H1 (cell line): ENCODE results near the gene FUBP3. TPM values are rescaled to one million over a fixed set of nuclear protein-coding genes. Genes with fewer than 3 reads are reported as not detected.

ENCODE experiments used
- CTCF ChIA-PET: fragments of 300-600 bp; sonication (Branson Sonifier 250); formaldehyde crosslinking; loops from one replicate; lab custom pipeline; 2021; ENCODE audit not compliant: partially characterized antibody; lab: Charles Lee
- POLR2A ChIA-PET: fragments of 300-600 bp; sonication (Branson Sonifier 250); formaldehyde crosslinking; loops from one replicate; lab custom pipeline; 2021; ENCODE audit warnings: inconsistent platforms; ENCODE audit not compliant: partially characterized antibody; lab: Charles Lee
- DNase-seq, 2 experiments: peaks; one replicate each; pipeline versions ENCODE4 v3.0.0 to v3.0.0-alpha.2; 2010 to 2022; ENCODE audit warnings: low spot score in 2 of 2, low read depth in 1 of 2, mixed read lengths in 1 of 2
- FAIRE-seq: peaks from 2 replicates; lab custom pipeline; 2011; peaks lifted over from hg19 to GRCh38; lab: Jason Lieb, UNC
- H2AFZ ChIP-seq: 2 replicates; pipeline ENCODE4 v1.8.1; 2012; ENCODE audit warnings: low read length, inconsistent platforms
- H2AK5ac ChIP-seq: 2 replicates; pipeline ENCODE4 v1.6.1; 2013; ENCODE audit warnings: low read depth, low read length
- H2BK120ac ChIP-seq: replicated peaks from 2 replicates; pipeline ENCODE3; 2013; ENCODE audit warnings: low read depth, low read length, inconsistent platforms
- H2BK12ac ChIP-seq: 2 replicates; pipeline ENCODE4 v1.6.1; 2013; ENCODE audit warnings: low read depth, low read length
- H2BK15ac ChIP-seq: 2 replicates; pipeline ENCODE4 v1.6.1; 2013; ENCODE audit warnings: low read length
- H2BK20ac ChIP-seq: 2 replicates; pipeline ENCODE4 v1.6.1; 2013; ENCODE audit warnings: low read length
- H2BK5ac ChIP-seq: 2 replicates; pipeline ENCODE4 v1.6.1; 2013; ENCODE audit warnings: low read depth, low read length
- H3K14ac ChIP-seq: 2 replicates; pipeline ENCODE4 v1.6.1; 2013; ENCODE audit warnings: inconsistent platforms; ENCODE audit not compliant: insufficient read length
- H3K18ac ChIP-seq: 2 replicates; pipeline ENCODE4 v1.6.1; 2013; ENCODE audit warnings: low read length; ENCODE audit errors: extremely low read depth
- H3K23ac ChIP-seq: 2 replicates; pipeline ENCODE4 v1.6.1; 2013; ENCODE audit warnings: inconsistent platforms; ENCODE audit not compliant: insufficient read length
- H3K23me2 ChIP-seq: 2 replicates; pipeline ENCODE4 v1.6.1; 2013; ENCODE audit warnings: low read depth, low read length
- H3K27ac ChIP-seq: 2 replicates; pipeline ENCODE4 v1.6.1; 2011; ENCODE audit warnings: low read depth, low read length, inconsistent platforms
- H3K27me3 ChIP-seq, 4 experiments: replicated peaks in 1 of 4; 1 replicate in 1 of 4; 2 replicates in 3 of 4; pipeline versions ENCODE4 v1.6.1 to v1.8.1; 2011 to 2013; ENCODE audit warnings: low read length in 3 of 4, mild to moderate bottlenecking in 3 of 4, inconsistent platforms in 2 of 4, mixed read lengths in 2 of 4, moderate library complexity in 1 of 4; ENCODE audit not compliant: control insufficient read depth in 3 of 4, insufficient read depth in 3 of 4; ENCODE audit errors: extremely low read depth in 1 of 4
- H3K36me3 ChIP-seq, 4 experiments: 2 replicates each; pipeline versions ENCODE4 v1.6.1 to v1.8.1; 2011 to 2013; ENCODE audit warnings: mild to moderate bottlenecking in 4 of 4, low read length in 3 of 4, moderate library complexity in 2 of 4, control low read depth in 1 of 4, inconsistent platforms in 1 of 4; ENCODE audit not compliant: insufficient read depth in 4 of 4, control insufficient read depth in 2 of 4
- H3K4ac ChIP-seq: replicated peaks from 2 replicates; pipeline ENCODE3; 2013; ENCODE audit warnings: low read length, low read depth, mixed read lengths, inconsistent platforms; ENCODE audit not compliant: insufficient read length
- H3K4me1 ChIP-seq, 4 experiments: replicated peaks in 1 of 4; 1 replicate in 1 of 4; 2 replicates in 3 of 4; pipeline versions ENCODE4 v1.6.1 to v1.8.1; 2011 to 2013; ENCODE audit warnings: low read length in 3 of 4, inconsistent platforms in 2 of 4, mixed read lengths in 1 of 4; ENCODE audit not compliant: insufficient read depth in 4 of 4, control insufficient read depth in 3 of 4
- H3K4me2 ChIP-seq, 2 experiments: 2 replicates each; pipeline versions ENCODE4 v1.6.1 to v1.8.1; 2011 to 2013; ENCODE audit warnings: low read depth in 2 of 2, low read length in 2 of 2, control low read depth in 1 of 2, inconsistent platforms in 1 of 2, mild to moderate bottlenecking in 1 of 2; ENCODE audit not compliant: insufficient read depth in 1 of 2
- H3K4me3 ChIP-seq, 4 experiments: fragments of 200-600, 300-600 bp in 1 of 4; sonication (generic), shearing (Covaris generic), sonication (Bioruptor Twin) in 1 of 4; 2 replicates each; pipeline versions ENCODE4 v1.5.1 to v1.8.1; 2011 to 2016; ENCODE audit warnings: low read length in 4 of 4, low read depth in 3 of 4, control low read depth in 2 of 4, inconsistent platforms in 2 of 4, mild to moderate bottlenecking in 2 of 4, mixed read lengths in 1 of 4, moderate library complexity in 1 of 4; ENCODE audit not compliant: insufficient read depth in 2 of 4; ENCODE audit errors: extremely low read depth in 1 of 4
- H3K56ac ChIP-seq: replicated peaks from 2 replicates; pipeline ENCODE3; 2013; ENCODE audit warnings: low read depth, mild to moderate bottlenecking, mixed read lengths, low read length, inconsistent platforms; ENCODE audit not compliant: insufficient read length
- H3K79me1 ChIP-seq: 2 replicates; pipeline ENCODE4 v1.6.1; 2013; ENCODE audit warnings: low read depth, low read length, control low read depth
- H3K79me2 ChIP-seq, 2 experiments: 2 replicates each; pipeline versions ENCODE4 v1.6.1 to v1.8.1; 2012 to 2013; ENCODE audit warnings: low read length in 2 of 2, mild to moderate bottlenecking in 2 of 2, inconsistent platforms in 1 of 2; ENCODE audit not compliant: insufficient read depth in 2 of 2, control insufficient read depth in 1 of 2
- H3K9ac ChIP-seq, 4 experiments: replicated peaks in 1 of 4; 1 replicate in 1 of 4; 2 replicates in 3 of 4; pipeline versions ENCODE4 v1.6.1 to v1.8.1; 2011 to 2013; ENCODE audit warnings: low read depth in 3 of 4, low read length in 3 of 4, control low read depth in 2 of 4, mild to moderate bottlenecking in 2 of 4, moderate library complexity in 2 of 4, inconsistent platforms in 1 of 4; ENCODE audit errors: extremely low read depth in 1 of 4
- H3K9me3 ChIP-seq, 2 experiments: 2 replicates each; pipeline versions ENCODE4 v1.6.1 to v1.8.1; 2012 to 2013; ENCODE audit warnings: mild to moderate bottlenecking in 2 of 2, moderate library complexity in 2 of 2, control low read depth in 1 of 2, inconsistent platforms in 1 of 2, low read depth in 1 of 2, low read length in 1 of 2, mixed read lengths in 1 of 2; ENCODE audit not compliant: insufficient read depth in 2 of 2
- H4K20me1 ChIP-seq, 2 experiments: replicated peaks in 1 of 2; 2 replicates each; pipeline versions ENCODE3 to v1.8.1; 2011 to 2013; ENCODE audit warnings: inconsistent platforms in 2 of 2, low read length in 2 of 2, mild to moderate bottlenecking in 1 of 2; ENCODE audit not compliant: insufficient read depth in 2 of 2, control insufficient read depth in 1 of 2
- H4K5ac ChIP-seq: 2 replicates; pipeline ENCODE4 v1.6.1; 2013; ENCODE audit warnings: low read length, low read depth, mixed read lengths, inconsistent platforms; ENCODE audit not compliant: insufficient read length
- H4K8ac ChIP-seq: 2 replicates; pipeline ENCODE4 v1.8.0; 2013; ENCODE audit warnings: mild to moderate bottlenecking, moderate library complexity, low read length, inconsistent platforms; ENCODE audit not compliant: insufficient read depth; ENCODE audit errors: extremely low read depth
- H4K91ac ChIP-seq: replicated peaks from 2 replicates; pipeline ENCODE3; 2013; ENCODE audit warnings: low read length, mixed read lengths, inconsistent platforms; ENCODE audit not compliant: insufficient read length
- BCL11A ChIP-seq, 2 experiments: IDR thresholded peaks; one replicate each; pipeline ENCODE4 v1.6.1; 2011; ENCODE audit warnings: low read depth in 2 of 2, low read length in 2 of 2, mild to moderate bottlenecking in 2 of 2
- BRCA1 ChIP-seq: IDR thresholded peaks from 2 replicates; pipeline ENCODE4 v1.6.1; 2012; ENCODE audit warnings: low read depth, low read length, improper control_type of control experiment
- CBX8 ChIP-seq: fragments of 300-800, 300-1000 bp; sonication (generic); IDR thresholded peaks from 2 replicates; pipeline ENCODE4 v1.7.1; 2016; ENCODE audit warnings: low read depth, low read length, borderline replicate concordance
- CEBPB ChIP-seq: IDR thresholded peaks from 2 replicates; pipeline ENCODE4 v1.6.1; 2012; ENCODE audit warnings: low read depth, low read length
- CTBP2 ChIP-seq: IDR thresholded peaks from 2 replicates; pipeline ENCODE4 v1.7.0; 2011; ENCODE audit warnings: borderline replicate concordance, mild to moderate bottlenecking, moderate library complexity, mixed read lengths, low read length; ENCODE audit not compliant: insufficient read depth, insufficient read length
- EP300 ChIP-seq, 2 experiments: IDR thresholded peaks; 1 replicate in 1 of 2; 2 replicates in 1 of 2; pipeline ENCODE4 v1.6.1; 2011 to 2012; ENCODE audit warnings: low read depth in 2 of 2, low read length in 2 of 2, mild to moderate bottlenecking in 2 of 2, borderline replicate concordance in 1 of 2, inconsistent platforms in 1 of 2, moderate library complexity in 1 of 2
- EZH2 ChIP-seq: fragments of 200-600 bp; sonication (generic); IDR thresholded peaks from 2 replicates; pipeline ENCODE4 v1.7.1; 2012; ENCODE audit warnings: low read depth, mild to moderate bottlenecking, moderate library complexity, low read length, inconsistent platforms; ENCODE audit not compliant: severe bottlenecking
- FOSL1 ChIP-seq: IDR thresholded peaks from 2 replicates; pipeline ENCODE4 v1.6.1; 2011; ENCODE audit warnings: mild to moderate bottlenecking, low read depth, low read length, moderate library complexity; ENCODE audit not compliant: insufficient read depth
- GABPA ChIP-seq: IDR thresholded peaks from 2 replicates; pipeline ENCODE4 v1.6.1; 2011; ENCODE audit warnings: mild to moderate bottlenecking, low read length, moderate library complexity, borderline replicate concordance; ENCODE audit not compliant: insufficient read depth
- HDAC6 ChIP-seq: IDR thresholded peaks from one replicate; pipeline ENCODE4 v1.7.1; 2012; ENCODE audit warnings: low read depth, mild to moderate bottlenecking, inconsistent platforms, low read length, moderate library complexity
- JUND ChIP-seq: IDR thresholded peaks from 2 replicates; pipeline ENCODE4 v1.6.1; 2011; ENCODE audit warnings: mild to moderate bottlenecking, improper control_type of control experiment, low read length
- MAFK ChIP-seq: IDR thresholded peaks from 2 replicates; pipeline ENCODE4 v1.6.1; 2012; ENCODE audit warnings: low read depth, mild to moderate bottlenecking, improper control_type of control experiment, low read length
- SP4 ChIP-seq: IDR thresholded peaks from 2 replicates; pipeline ENCODE4 v1.6.1; 2012; ENCODE audit warnings: low read length, inconsistent platforms
- WGBS, 2 experiments: shearing (Covaris generic) in 1 of 2; methylation state at CpG; one replicate each; pipeline versions ENCODE4 v1.1.6 to v1.1.7; 2013 to 2015; ENCODE audit warnings: low lambda C conversion rate in 2 of 2, mixed read lengths in 2 of 2, inconsistent platforms in 1 of 2, low coverage in 1 of 2, missing lambda C conversion rate in 1 of 2; ENCODE audit not compliant: insufficient replicate concordance in 2 of 2, insufficient coverage in 1 of 2, insufficient read length in 1 of 2; ENCODE audit errors: extremely low coverage in 1 of 2, missing lambda C conversion rate in 1 of 2; 5-methylcytosine and 5-hydroxymethylcytosine counted together
- polyA plus RNA-seq, 7 experiments: library from polyadenylated mRNA; depleted of rRNA in 3 of 7; stranded (reverse) in 5 of 7; unstranded in 2 of 7; fragments of >200 nt in 5 of 7; fragments of 200-250 nt in 2 of 7; gene quantifications; 1 replicate in 5 of 7; 2 replicates in 1 of 7; 4 replicates in 1 of 7; pipeline versions ENCODE4 v1.2.1 to v1.2.3, GENCODE V29; 2011 to 2013; ENCODE audit warnings: missing spikeins in 2 of 7, mixed read lengths in 2 of 7
- total RNA-seq: library from RNA; stranded (reverse); fragmentation: NEBNext Ultra II Directional; extraction: Animal tissue kit (Norgen Biotek cat#: 25700); gene quantifications from 2 replicates; pipeline ENCODE4 v1.2.1, GENCODE V29; 2021
- TF ChIP-seq, protein P1 (sequence below): IDR thresholded peaks from 2 replicates; pipeline ENCODE4 v1.6.1; 2012; ENCODE audit warnings: inconsistent platforms

The FUBP3 gene
- total and polyA plus RNA-seq, 2 of the 8 experiments (the other 6 are each of a cell fraction or from before 2014, with no cell fraction given) = 23.7 to 76.4 TPM

DNA sequence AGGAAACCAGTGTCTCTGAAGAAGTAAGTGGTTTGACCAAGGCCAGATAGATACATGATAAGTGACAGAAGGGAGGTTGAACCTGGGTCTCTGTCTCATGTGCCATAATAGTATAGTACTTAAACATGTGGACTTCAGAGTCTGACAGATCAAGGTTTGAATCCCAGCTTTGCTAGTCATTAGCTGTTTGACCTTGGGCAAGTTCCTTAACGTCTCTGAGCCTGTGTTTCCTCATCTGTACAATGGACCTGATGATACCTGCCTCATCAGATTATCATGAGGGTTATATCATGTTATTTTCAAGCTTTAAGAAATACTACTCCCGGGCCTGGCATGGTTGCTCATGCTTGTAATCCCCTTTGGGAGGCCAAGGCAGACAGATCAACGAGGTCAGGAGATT lies 24.9 kb downstream of the FUBP3 start:
- Histone ChIP-seq H3K18ac (no peak overlapping the region), H3K4me1 (peaks cover 2 to 6% (median 4%) of the 10 kb centered on the region in 4 experiments; a peak in 6 of 7 replicates), H3K4me3 (no peak overlapping the region), H4K8ac (no peak overlapping the region; the same call in 1 of the 2 replicates), H3K79me2 (peaks cover 0 to 23% of the 10 kb centered on the region in 2 experiments; a peak in 2 of 4 replicates), H3K79me1 (peaks cover 5% of the 10 kb centered on the region), H3K27ac (no peak overlapping the region), H3K4me2 (no peak overlapping the region), H3K27me3 (no peaks in the 10 kb centered on the region), H3K56ac (no peak overlapping the region), H3K14ac (no peak overlapping the region), H2BK12ac (no peak overlapping the region), H4K5ac (no peak overlapping the region), H4K20me1 (peaks cover 6 to 9% of the 10 kb centered on the region in 2 experiments), H2AK5ac (no peak overlapping the region), H2BK5ac (no peak overlapping the region), H3K4ac (no peak overlapping the region), H3K23ac (no peak overlapping the region), H2AFZ (no peak overlapping the region), H3K9ac (no peak overlapping the region), H3K9me3 (no peaks in the 10 kb centered on the region), H2BK15ac (no peak overlapping the region), H2BK20ac (no peak overlapping the region), H4K91ac (no peak overlapping the region), H3K36me3 (peaks cover 0 to 39% (median 6%) of the 10 kb centered on the region in 4 experiments; a peak in 5 of 8 replicates), H3K23me2 (no peaks in the 10 kb centered on the region), H2BK120ac (no peak overlapping the region)
- FAIRE-seq (no peak), DNase-seq (no peak)
- ChIA-PET POLR2A (interaction anchor here (1.0 to 1.4 kb wide), 2 partner anchors 13 to 44 kb away, joined by 3 to 5 read pairs; no protein-coding TSS in a partner anchor), CTCF (interaction anchor here (0.8 to 2.0 kb wide), 7 partner anchors 12 to 493 kb away, joined by 3 to 10 read pairs (median 4); no protein-coding TSS in a partner anchor)
- WGBS, 2 experiments = 83% methylated on average over 3 of the region's 3 CpGs; no CpG with 5 or more reads in 1 of the 2 experiments
- TF ChIP-seq CTBP2 (no peak), EP300 (IDR thresholded peaks at IDR 0.05; ENCODE audit: borderline replicate concordance in 1 of 2, low read depth in 2 of 2, low read length in 2 of 2) (no peak), JUND (no peak), FOSL1 (no peak), GABPA (no peak), BCL11A (IDR thresholded peaks at IDR 0.05; ENCODE audit: low read depth in 2 of 2, low read length in 2 of 2) (no peak), MAFK (no peak), SP4 (no peak), CBX8 (no peak), EZH2 (no peak), BRCA1 (no peak), HDAC6 (no peak), CEBPB (no peak)
- TF ChIP-seq, protein P1, sequence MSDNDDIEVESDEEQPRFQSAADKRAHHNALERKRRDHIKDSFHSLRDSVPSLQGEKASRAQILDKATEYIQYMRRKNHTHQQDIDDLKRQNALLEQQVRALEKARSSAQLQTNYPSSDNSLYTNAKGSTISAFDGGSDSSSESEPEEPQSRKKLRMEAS = no peak
